Prostate gland (tissue), 2 donors: Measurements from ENCODE around the gene HECA.

ENCODE experiments used
- CTCF ChIP-seq, 4 experiments: fragments of 200-600 bp in 2 of 4; fragments of 450-650 bp in 2 of 4; sonication (generic) in 2 of 4; IDR thresholded peaks; 1 replicate in 3 of 4; 2 replicates in 1 of 4; pipeline ENCODE4 v1.5.1; 2016 to 2019; ENCODE audit warnings: antibody characterized with exemption in 4 of 4, mild to moderate bottlenecking in 2 of 4, moderate library complexity in 2 of 4
- POLR2A ChIP-seq: fragments of 450-650 bp; IDR thresholded peaks from one replicate; pipeline ENCODE4 v1.6.1; 2016; ENCODE audit warnings: antibody characterized with exemption, mild to moderate bottlenecking
- POLR2AphosphoS5 ChIP-seq: sonication (generic); formaldehyde crosslinking; IDR thresholded peaks from one replicate; pipeline ENCODE4 v1.6.1; 2017; ENCODE audit warnings: antibody characterized with exemption

GRCh38 chr6:139145661-139146060 is 10.8 kb downstream of the HECA start:
- TF ChIP-seq CTCF (IDR thresholded peaks at IDR 0.05) (no peak), POLR2A (no peak), POLR2AphosphoS5 (no peak)
